GM12878 (cell line): ENCODE data around the gene GPR89B. TPM values are rescaled to one million over a fixed set of nuclear protein-coding genes. Genes with fewer than 3 reads are reported as not detected.
A peak's percentile ranks its signal among the peaks of the same experiment; 100 is the strongest.

Experiments
- ATAC-seq: fragments of 200-7000 bp; cut with Tn5 transposase; 3 replicates; pipeline ENCODE4 v1.9.1; 2020; ENCODE audit warnings: mild to moderate bottlenecking, moderate library complexity
- BruUV-seq: library from RNA; stranded (reverse); fragments of 400-500 nt; replicated peaks from 2 replicates; lab custom pipeline; 2021; lab: Mats Ljungman, UMichigan
- CTCF ChIA-PET: fragments of 300-600 bp; sonication (Branson Sonifier 250); formaldehyde crosslinking; extraction: SDS; loops from one replicate; lab custom pipeline; 2021; ENCODE audit warnings: inconsistent platforms; lab: Yijun Ruan, JAX
- POLR2A ChIA-PET: fragments of 350-600 bp; formaldehyde crosslinking; extraction: SDS; loops from one replicate; lab custom pipeline; 2021; ENCODE audit warnings: inconsistent platforms; lab: Charles Lee
- RAD21 ChIA-PET: fragments of 300-600 bp; sonication (Branson Sonifier 250); formaldehyde crosslinking; loops from one replicate; lab custom pipeline; 2023; ENCODE audit warnings: antibody characterized with exemption; ENCODE audit not compliant: unreplicated experiment; lab: Charles Lee
- SMC1A ChIA-PET: fragments of 300-600 bp; sonication (Branson Sonifier 250); formaldehyde crosslinking; loops from one replicate; lab custom pipeline; 2023; ENCODE audit not compliant: unreplicated experiment, uncharacterized antibody; lab: Charles Lee
- DNase-seq: peaks from one replicate; pipeline ENCODE4 v3.0.0-alpha.2; 2011; ENCODE audit warnings: low read depth, low spot score
- FAIRE-seq: peaks from 3 replicates; lab custom pipeline; 2011; peaks lifted over from hg19 to GRCh38; lab: Jason Lieb, UNC
- H2AFZ ChIP-seq: 2 replicates; pipeline ENCODE4 v1.6.0; 2011; ENCODE audit warnings: low read depth, low read length, control low read depth; ENCODE audit not compliant: control insufficient read depth
- H3K27ac ChIP-seq: 2 replicates; pipeline ENCODE4 v1.5.1; 2011; ENCODE audit warnings: control low read depth; ENCODE audit not compliant: control insufficient read depth, insufficient read depth
- H3K27me3 ChIP-seq, 2 experiments: replicated peaks in 1 of 2; 2 replicates each; pipeline versions ENCODE4 v1.6.0 to v1.6.1; 2011; ENCODE audit warnings: low read length in 1 of 2; ENCODE audit not compliant: control insufficient read depth in 2 of 2, insufficient read depth in 2 of 2
- H3K36me3 ChIP-seq, 2 experiments: 2 replicates each; pipeline ENCODE4 v1.5.1; 2011; ENCODE audit warnings: low read length in 1 of 2; ENCODE audit not compliant: control insufficient read depth in 2 of 2, insufficient read depth in 2 of 2
- H3K4me1 ChIP-seq: 2 replicates; pipeline ENCODE4 v1.6.1; 2011; ENCODE audit warnings: mild to moderate bottlenecking, low read length, moderate library complexity, mixed read lengths; ENCODE audit not compliant: control insufficient read depth, insufficient read depth
- H3K4me2 ChIP-seq: 2 replicates; pipeline ENCODE4 v1.6.0; 2011; ENCODE audit warnings: control low read depth; ENCODE audit not compliant: control insufficient read depth, insufficient read depth
- H3K4me3 ChIP-seq: fragments of 200-600 bp; sonication (generic); 2 replicates; pipeline ENCODE4 v1.5.1; 2016
- H3K79me2 ChIP-seq: 2 replicates; pipeline ENCODE4 v1.6.0; 2011; ENCODE audit warnings: low read length; ENCODE audit not compliant: control insufficient read depth, insufficient read depth
- H3K9ac ChIP-seq: 2 replicates; pipeline ENCODE4 v1.8.0; 2011; ENCODE audit warnings: low read length, control low read depth, mixed read lengths; ENCODE audit not compliant: control insufficient read depth, insufficient read depth
- H3K9me3 ChIP-seq: replicated peaks from 3 replicates; pipeline ENCODE4 v1.5.1; 2011; ENCODE audit warnings: mild to moderate bottlenecking, low read length; ENCODE audit not compliant: control insufficient read depth, insufficient read depth
- H4K20me1 ChIP-seq: 2 replicates; pipeline ENCODE4 v1.6.0; 2011; ENCODE audit not compliant: control insufficient read depth, insufficient read depth
- ATF3 ChIP-seq: IDR thresholded peaks from 2 replicates; pipeline ENCODE4 v1.6.1; 2011; ENCODE audit warnings: low read depth, mild to moderate bottlenecking, low read length, moderate library complexity, borderline replicate concordance; ENCODE audit errors: extremely low read depth
- BACH1 ChIP-seq: fragments of 450-650 bp; IDR thresholded peaks from 2 replicates; pipeline ENCODE4 v1.6.1; 2017; ENCODE audit warnings: mild to moderate bottlenecking, borderline replicate concordance
- CHD4 ChIP-seq: fragments of 200-600 bp; sonication (generic); IDR thresholded peaks from 2 replicates; pipeline ENCODE4 v1.6.1; 2016; ENCODE audit warnings: mild to moderate bottlenecking
- CTCF ChIP-seq, 3 experiments: IDR thresholded peaks in 2 of 3; conservative IDR thresholded peaks in 1 of 3; 2 replicates each; pipeline ENCODE4 v1.5.1; 2011; ENCODE audit warnings: low read depth in 3 of 3, low read length in 3 of 3, mild to moderate bottlenecking in 3 of 3, control low read depth in 2 of 3, moderate library complexity in 2 of 3, inconsistent platforms in 1 of 3, mixed read lengths in 1 of 3; ENCODE audit not compliant: control insufficient read depth in 2 of 3, insufficient read depth in 1 of 3; ENCODE audit errors: extremely low read depth in 1 of 3
- ESRRA ChIP-seq: IDR thresholded peaks from 2 replicates; pipeline ENCODE4 v1.6.1; 2012; ENCODE audit warnings: mild to moderate bottlenecking, low read length, improper control_type of control experiment
- HSF1 ChIP-seq: fragments of 150-350 bp; IDR thresholded peaks from 2 replicates; pipeline ENCODE4 v1.6.1; 2014; ENCODE audit warnings: mild to moderate bottlenecking, low read depth, low read length
- IRF4 ChIP-seq: IDR thresholded peaks from 2 replicates; pipeline ENCODE4 v1.6.1; 2011; ENCODE audit warnings: low read depth, low read length
- MTA3 ChIP-seq: IDR thresholded peaks from 2 replicates; pipeline ENCODE4 v1.6.1; 2012; ENCODE audit warnings: low read length, inconsistent platforms, borderline replicate concordance
- NFYA ChIP-seq: IDR thresholded peaks from 2 replicates; pipeline ENCODE4 v1.6.1; 2011; ENCODE audit warnings: low read depth, mild to moderate bottlenecking, low read length, improper control_type of control experiment, borderline replicate concordance
- NKRF ChIP-seq: fragments of 450-650 bp; conservative IDR thresholded peaks from 2 replicates; pipeline ENCODE4 v1.6.1; 2017; ENCODE audit warnings: mild to moderate bottlenecking, moderate library complexity
- PAX8 ChIP-seq: fragments of 450-650 bp; IDR thresholded peaks from 2 replicates; pipeline ENCODE4 v1.6.1; 2017; ENCODE audit warnings: mild to moderate bottlenecking, moderate library complexity
- POLR2A ChIP-seq: IDR thresholded peaks from 2 replicates; pipeline ENCODE4 v1.6.1; 2011; ENCODE audit warnings: low read depth, mild to moderate bottlenecking, low read length
- RAD21 ChIP-seq: IDR thresholded peaks from 2 replicates; pipeline ENCODE4 v1.6.1; 2011; ENCODE audit warnings: mild to moderate bottlenecking, low read depth, low read length, moderate library complexity; ENCODE audit not compliant: insufficient read depth
- SMC3 ChIP-seq: IDR thresholded peaks from 2 replicates; pipeline ENCODE4 v1.6.1; 2011; ENCODE audit warnings: low read length, improper control_type of control experiment, borderline replicate concordance
- SRF ChIP-seq, 2 experiments: IDR thresholded peaks; 2 replicates each; pipeline ENCODE4 v1.6.1; 2011; ENCODE audit warnings: low read depth in 2 of 2, low read length in 2 of 2, mild to moderate bottlenecking in 1 of 2, moderate library complexity in 1 of 2
- SUZ12 ChIP-seq: fragments of 200-600 bp; sonication (generic); IDR thresholded peaks from one replicate; pipeline ENCODE4 v1.6.1; 2018; ENCODE audit warnings: antibody characterized with exemption, mild to moderate bottlenecking; ENCODE audit not compliant: unreplicated experiment
- TAF1 ChIP-seq: IDR thresholded peaks from 2 replicates; pipeline ENCODE4 v1.6.1; 2011; ENCODE audit warnings: mild to moderate bottlenecking, low read depth, low read length, borderline replicate concordance
- TARDBP ChIP-seq: IDR thresholded peaks from 2 replicates; pipeline ENCODE4 v1.6.1; 2016; ENCODE audit warnings: borderline replicate concordance
- TCF12 ChIP-seq: IDR thresholded peaks from 2 replicates; pipeline ENCODE4 v1.6.1; 2011; ENCODE audit warnings: low read depth, mild to moderate bottlenecking, low read length
- ZNF622 ChIP-seq: fragments of 450-650 bp; IDR thresholded peaks from 2 replicates; pipeline ENCODE4 v1.6.1; 2017; ENCODE audit warnings: mild to moderate bottlenecking, inconsistent platforms
- WGBS: methylation state at CpG from one replicate; pipeline ENCODE4 v1.1.6; 2016; ENCODE audit warnings: low lambda C conversion rate; ENCODE audit not compliant: insufficient replicate concordance, insufficient coverage; ENCODE audit errors: missing lambda C conversion rate; 5-methylcytosine and 5-hydroxymethylcytosine counted together
- in situ Hi-C: fragments of 300-500 bp; cut with MboI; formaldehyde crosslinking; loops from 9 replicates; pipeline ENCODE4 v1.14.3; 2018; ENCODE audit warnings: mixed read lengths
- intact Hi-C: fragments of 100-400 bp; cut with micrococcal nuclease; formaldehyde crosslinking; loops from one replicate; pipeline ENCODE4 v1.14.2; 2022; ENCODE audit not compliant: unreplicated experiment
- polyA plus RNA-seq, 11 experiments: library from polyadenylated mRNA; depleted of rRNA in 4 of 11; unstranded in 6 of 11; stranded (reverse) in 5 of 11; fragments of >200 nt; fragmentation: Nextera tagmentation in 4 of 11; fragmentation: Illumina TruSeq in 1 of 11; extraction: Ambion mirVana in 4 of 11; extraction: Trizol in 1 of 11; gene quantifications; 1 replicate in 1 of 11; 2 replicates in 10 of 11; pipeline versions ENCODE4 v1.2.1 to v1.2.3, GENCODE V29; 2011 to 2016; ENCODE audit warnings: inconsistent platforms in 2 of 11, missing spikeins in 2 of 11, low read depth in 1 of 11
- total RNA-seq, 4 experiments: library from RNA; depleted of rRNA in 3 of 4; stranded (reverse); fragments of >200 nt in 3 of 4; fragmentation: Illumina TruSeq in 1 of 4; extraction: Trizol in 1 of 4; gene quantifications; 2 replicates each; pipeline versions ENCODE4 v1.2.1 to v1.2.3, GENCODE V29; 2013 to 2021

The GPR89B gene
- total and polyA plus RNA-seq, 10 of the 15 experiments (the other 5 are each of a cell fraction or from before 2014, with no cell fraction given) = 7.5 to 28.9 (median 16.6) TPM

GRCh38 chr1:147892216-147892615 is 36.0 kb upstream of the GPR89B start:
- H3K79me2 ChIP-seq = no peaks in the 10 kb centered on the region
- no peak overlapping the region for H3K4me2 ChIP-seq
- intact Hi-C loops (loop anchor here (1.0 to 10.0 kb wide), 4 partner anchors 167 to 619 kb away; no protein-coding TSS in a partner anchor), in situ Hi-C loops (loop anchor here (5.0 kb wide), 3 partner anchors 255 to 615 kb away; no protein-coding TSS in a partner anchor)
- no peaks in the 10 kb centered on the region for H3K9me3 ChIP-seq
- SMC1A ChIA-PET = interaction anchor here (0.9 to 1.6 kb wide), 4 partner anchors 191 to 400 kb away, joined by 3 to 8 read pairs (median 4); no protein-coding TSS in a partner anchor
- no peaks in the 10 kb centered on the region for H3K4me1 ChIP-seq
- no peaks in the 10 kb centered on the region for H3K27me3 ChIP-seq
- peak; percentile 12 to 36 (median 23); a peak in 4 of 6 replicates for TF ChIP-seq CTCF (IDR thresholded peaks at IDR 0.05 in 2 of 3, conservative IDR thresholded peaks at IDR 0.05 in 1 of 3; ENCODE audit: control insufficient read depth in 2 of 3, extremely low read depth in 1 of 3, insufficient read depth in 1 of 3, low read depth in 3 of 3, low read length in 3 of 3)
- TF ChIP-seq BACH1 = no peak
- no peak for TF ChIP-seq NKRF
- TF ChIP-seq SUZ12 = no peak
- no peak for TF ChIP-seq IRF4
- TF ChIP-seq ESRRA = no peak
- TF ChIP-seq RAD21 = peak; percentile 19; the same call in 1 of the 2 replicates
- no peak for TF ChIP-seq POLR2A
- TF ChIP-seq MTA3 = no peak
- TF ChIP-seq TCF12 = no peak
- no peak for TF ChIP-seq SRF (IDR thresholded peaks at IDR 0.05; ENCODE audit: low read depth in 2 of 2, low read length in 2 of 2)
- no peak for TF ChIP-seq NFYA
- no peak for TF ChIP-seq PAX8
- TF ChIP-seq CHD4 = no peak
- TF ChIP-seq SMC3 = peak; percentile 10; the same call in 1 of the 2 replicates
- no peak for TF ChIP-seq TAF1
- no peak for TF ChIP-seq ATF3
- TF ChIP-seq HSF1 = no peak
- TF ChIP-seq TARDBP = no peak
- no peak for TF ChIP-seq ZNF622
- no peak overlapping the region for H3K27ac ChIP-seq
- no TSS peak for BruUV-seq
- H3K36me3 ChIP-seq = no peaks in the 10 kb centered on the region
- FAIRE-seq = no peak
- no peak for DNase-seq
- H3K4me3 ChIP-seq = no peak overlapping the region
- 60% methylated on average over 5 of the region's 5 CpGs for WGBS
- RAD21 ChIA-PET = interaction anchor here (0.7 to 1.6 kb wide), 5 partner anchors 10 to 620 kb away, joined by 3 to 6 read pairs (median 4); no protein-coding TSS in a partner anchor
- CTCF ChIA-PET = interaction anchor here (0.6 to 2.8 kb wide), 29 partner anchors 8 to 751 kb away, joined by 3 to 52 read pairs (median 4); partner anchors contain the start of gene GJA8
- peak; percentile 70 for ATAC-seq
- H3K9ac ChIP-seq = no peak overlapping the region
- POLR2A ChIA-PET = no interaction called here
- H2AFZ ChIP-seq = no peak overlapping the region
- H4K20me1 ChIP-seq = no peaks in the 10 kb centered on the region
